ENCODE data around the gene CCDC9.
"Not testable (repeated sequence)": the region's sequence is repeated elsewhere in the genome, so short reads cannot be mapped to it uniquely, and the experiment has no call there.

CCDC9 gene

DNA sequence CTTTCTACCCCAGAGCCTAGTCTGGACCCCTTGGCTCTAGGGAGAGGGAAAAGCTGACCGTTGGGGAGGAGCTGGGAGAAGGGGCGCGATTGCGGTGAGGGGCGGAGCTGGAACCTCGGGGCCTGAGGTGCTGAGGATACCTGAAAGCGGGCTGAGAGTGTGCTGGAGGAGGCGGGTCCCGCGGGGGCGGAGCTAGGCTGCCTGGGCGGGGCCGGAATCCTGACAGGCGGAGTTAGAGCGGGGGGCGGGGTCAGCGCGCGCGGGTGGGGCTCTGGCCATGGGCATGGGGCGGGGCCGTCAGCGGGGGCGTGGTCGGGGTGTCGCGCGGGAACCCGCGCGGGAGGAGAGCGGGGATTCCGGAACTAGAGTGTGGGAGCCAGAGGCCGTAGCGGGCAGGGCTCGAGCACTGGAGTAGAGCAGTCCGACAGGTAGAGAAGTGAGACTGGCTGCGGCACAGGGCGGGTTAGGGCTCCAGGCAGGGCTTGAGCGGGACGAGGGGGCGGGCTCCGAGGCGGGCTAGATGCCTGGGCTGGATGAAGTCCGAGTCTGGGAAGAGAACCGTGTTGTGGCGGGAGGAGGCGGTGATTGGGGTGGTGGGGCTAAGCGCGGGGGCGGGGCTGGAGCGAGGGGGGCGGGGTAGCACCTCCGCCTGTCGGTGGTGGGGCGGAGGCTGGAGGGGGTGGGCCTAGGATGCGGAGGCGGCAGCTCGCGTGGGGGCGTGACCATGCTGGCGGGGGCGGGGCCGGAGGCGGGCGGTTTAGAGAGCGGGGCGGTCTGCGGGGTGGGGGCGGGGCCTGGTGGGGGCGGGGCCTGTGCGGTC is 18.0 kb downstream of the CCDC9 start, which contains the start of gene INAFM1:
Gene INAFM1 (plus strand): TSS at position 815 of the 820 bp plus-strand sequence. CDS start 35 bp downstream, outside the sequence.
- DNase-seq: peak; percentile 94 to 99
- no peak for TF ChIP-seq GATA1 (IDR thresholded peaks at IDR 0.05; ENCODE audit: low read depth, low read length)
- peak; percentile 33 for TF ChIP-seq POLR2A (IDR thresholded peaks at IDR 0.05; ENCODE audit: low read length)

DNA sequence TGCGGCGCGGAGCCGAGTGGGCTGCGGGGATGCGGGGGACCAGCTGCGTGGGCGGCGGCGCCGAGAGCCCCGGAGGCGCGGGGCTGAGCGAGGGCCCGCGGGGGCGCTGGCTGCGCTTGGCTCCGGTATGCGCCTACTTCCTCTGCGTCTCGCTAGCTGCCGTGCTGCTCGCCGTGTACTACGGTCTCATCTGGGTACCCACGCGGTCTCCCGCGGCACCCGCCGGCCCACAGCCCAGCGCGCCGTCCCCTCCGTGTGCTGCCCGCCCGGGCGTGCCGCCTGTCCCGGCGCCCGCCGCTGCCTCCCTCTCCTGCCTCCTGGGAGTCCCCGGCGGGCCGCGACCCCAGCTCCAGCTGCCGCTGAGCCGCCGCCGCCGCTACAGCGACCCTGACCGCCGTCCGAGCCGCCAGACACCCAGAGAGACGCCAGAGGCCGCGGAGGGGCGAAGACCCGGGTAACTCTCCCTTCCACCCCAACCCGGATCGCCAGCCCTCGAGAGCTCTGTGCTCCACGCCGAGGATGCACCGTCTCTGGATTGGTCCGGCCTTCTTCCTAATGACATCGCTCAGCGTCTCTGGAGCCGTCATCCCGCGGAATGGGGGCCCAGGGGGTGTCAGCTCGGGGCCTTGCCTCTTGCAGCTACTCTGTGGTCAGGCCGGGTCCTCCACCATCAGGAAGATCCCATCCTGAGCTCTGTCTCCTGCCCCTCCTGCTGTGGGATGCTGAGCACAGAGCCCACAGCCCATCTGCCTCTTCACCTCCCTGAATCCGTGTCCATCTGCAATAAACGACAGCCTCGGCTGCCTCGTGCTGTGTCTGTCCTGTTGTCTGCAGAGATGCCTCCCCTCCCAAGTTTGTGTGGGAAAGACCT is 18.8 kb downstream of the CCDC9 start:
- TF ChIP-seq POLR2A (IDR thresholded peaks at IDR 0.05; ENCODE audit: low read length) (no peak), GATA1 (IDR thresholded peaks at IDR 0.05; ENCODE audit: low read depth, low read length) (no peak)
- DNase-seq: peak in 1 of 2 experiments; percentile 43

- no peak for TF ChIP-seq POLR2A (IDR thresholded peaks at IDR 0.05; ENCODE audit: low read length)
- no peak for TF ChIP-seq GATA1 (IDR thresholded peaks at IDR 0.05; ENCODE audit: low read depth, low read length)
- no peak for DNase-seq
Measured at GRCh38 chr19:47275791-47276461, 19.6 kb downstream of the CCDC9 start.

DNA sequence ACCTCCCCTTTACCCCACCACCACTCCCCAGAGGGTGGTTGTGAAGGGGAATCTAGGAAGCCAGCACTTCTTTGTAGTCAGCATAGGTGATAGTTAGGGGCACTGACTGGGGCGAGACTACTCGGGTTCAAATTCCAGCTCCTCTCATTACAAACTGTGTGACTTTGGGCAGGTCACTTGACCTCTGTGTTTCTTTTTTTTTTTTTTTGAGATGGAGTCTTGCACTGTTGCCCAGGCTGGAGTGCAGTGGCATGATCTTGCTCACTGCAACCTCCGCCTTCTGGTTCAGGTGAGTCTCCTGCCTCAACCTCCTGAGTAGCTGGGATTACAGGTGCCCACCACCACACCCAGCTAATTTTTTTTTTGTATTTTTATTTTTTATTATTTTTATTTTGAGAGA is 20.2 kb downstream of the CCDC9 start:
- not testable (repeated sequence) for DNase-seq

DNA sequence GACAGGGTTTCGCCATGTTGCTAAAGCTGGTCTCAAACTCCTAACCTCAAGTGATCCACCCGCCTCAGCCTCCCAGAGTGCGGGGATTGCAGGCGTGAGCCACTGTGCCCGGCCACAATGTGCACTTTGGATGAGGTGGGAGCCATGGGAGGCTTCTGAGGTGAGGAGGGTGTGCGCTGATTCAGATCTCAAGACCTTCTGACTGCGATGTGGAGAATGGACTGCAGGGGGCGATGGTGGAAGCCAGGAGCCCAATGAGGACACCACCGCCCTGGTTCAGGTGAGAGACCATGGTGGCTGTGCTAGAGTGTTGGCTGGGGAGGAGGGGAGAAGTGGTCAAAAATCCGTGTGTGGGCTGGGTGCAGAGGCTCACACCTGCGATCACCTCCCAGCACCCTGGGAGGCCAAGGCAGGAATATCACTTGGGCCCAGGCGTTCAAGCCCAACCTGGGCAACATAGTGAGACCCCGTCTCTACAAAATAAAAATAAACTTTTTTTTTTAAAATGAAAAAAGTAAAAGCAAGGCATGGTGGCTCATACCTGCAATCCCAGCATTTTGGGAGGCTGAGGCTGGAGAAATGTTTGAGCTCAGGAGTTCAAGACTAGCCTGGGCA is 24.0 kb downstream of the CCDC9 start:
- TF ChIP-seq GATA1 (IDR thresholded peaks at IDR 0.05; ENCODE audit: low read depth, low read length) (no peak), POLR2A (IDR thresholded peaks at IDR 0.05; ENCODE audit: low read length) (no peak)
- peak; percentile 56 to 75 for DNase-seq

DNA sequence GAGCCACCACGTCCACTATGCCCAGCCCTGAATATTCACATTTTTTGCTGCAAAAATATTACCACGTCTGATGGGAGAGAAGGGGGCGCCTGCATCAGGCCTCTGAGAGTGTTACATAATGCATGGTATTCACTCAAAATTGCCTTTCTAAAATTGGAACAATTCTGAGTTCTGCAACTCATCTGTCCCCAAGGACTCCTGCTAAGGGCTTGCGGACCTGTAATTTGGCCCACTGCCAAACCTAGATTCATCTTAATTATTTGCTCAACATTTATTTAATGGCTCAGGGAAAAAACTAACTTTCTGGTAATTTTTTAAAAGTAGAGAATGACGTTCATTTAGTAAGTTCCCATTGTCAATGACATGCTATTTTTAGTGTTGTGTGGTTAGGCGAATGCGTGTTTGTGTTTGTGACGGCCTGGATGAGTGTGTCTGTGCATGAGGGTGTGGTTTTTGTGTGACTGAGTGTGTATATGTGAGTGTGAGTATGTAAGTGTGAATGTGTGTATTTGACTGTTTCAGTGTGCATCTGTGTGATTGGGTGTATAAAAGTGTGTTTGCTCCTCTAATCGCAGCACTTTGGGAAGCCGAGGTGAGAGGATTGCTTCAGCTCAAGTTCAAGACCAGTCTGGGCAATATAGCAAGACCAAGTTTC is 27.2 kb downstream of the CCDC9 start:
- TF ChIP-seq GATA1 (IDR thresholded peaks at IDR 0.05; ENCODE audit: low read depth, low read length) (no peak), POLR2A (IDR thresholded peaks at IDR 0.05; ENCODE audit: low read length) (no peak)
- DNase-seq: no peak

DNA sequence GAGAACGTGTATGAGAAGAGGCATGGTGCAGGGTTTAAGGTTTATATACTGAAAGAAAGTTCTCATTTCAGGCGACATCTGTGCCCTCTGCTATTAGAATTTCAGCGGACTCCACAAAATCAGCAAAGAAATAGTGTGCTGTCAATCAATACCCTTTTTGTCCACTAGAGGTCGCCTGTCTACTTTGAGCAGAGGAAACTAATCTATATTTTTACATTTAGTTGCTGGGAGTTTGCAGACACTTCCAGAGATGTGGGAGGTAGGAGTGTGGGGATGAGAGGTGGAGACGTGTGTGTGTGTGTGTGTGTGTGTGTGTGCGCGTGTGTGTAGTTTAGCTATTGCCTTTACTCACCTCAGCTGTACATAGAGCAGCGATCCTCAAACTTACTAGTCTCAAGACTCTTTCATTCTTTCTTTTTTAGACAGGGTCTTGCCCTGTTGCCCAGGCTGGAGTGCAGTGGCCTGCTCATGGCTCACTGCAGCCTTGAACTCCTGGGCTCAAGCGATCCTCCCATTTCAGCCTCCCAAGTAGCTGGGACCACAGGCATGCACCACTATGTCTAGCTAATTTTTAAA is 28.1 kb downstream of the CCDC9 start:
- peak; percentile 68 to 85 for DNase-seq
- TF ChIP-seq POLR2A (IDR thresholded peaks at IDR 0.05; ENCODE audit: low read length) (no peak), GATA1 (IDR thresholded peaks at IDR 0.05; ENCODE audit: low read depth, low read length) (no peak)

DNA sequence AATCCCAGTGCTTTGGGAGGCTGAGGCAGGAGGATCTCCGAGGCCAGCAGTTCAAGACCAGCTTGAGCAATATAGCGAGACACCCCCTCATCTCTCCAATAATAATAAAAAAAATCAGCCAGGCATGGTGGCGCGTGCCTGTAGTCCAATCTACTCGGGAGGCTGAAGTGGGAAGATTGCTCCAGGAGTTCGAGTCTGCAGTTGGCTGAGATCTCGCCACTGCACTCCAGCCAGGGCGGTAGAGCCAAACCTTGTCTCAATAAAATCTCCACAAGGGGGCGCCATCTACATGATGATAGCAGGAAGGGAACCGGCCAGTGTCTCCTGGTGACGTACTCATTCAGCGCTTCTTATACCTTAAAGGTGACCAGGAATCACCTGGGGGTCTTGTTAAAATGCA is 39.7 kb downstream of the CCDC9 start:
- TF ChIP-seq GATA1 (IDR thresholded peaks at IDR 0.05; ENCODE audit: low read depth, low read length) (no peak), POLR2A (IDR thresholded peaks at IDR 0.05; ENCODE audit: low read length) (no peak)
- DNase-seq: peak; percentile 81 to 92

- DNase-seq: not testable (repeated sequence)
Measured at GRCh38 chr19:47300867-47301266, 44.5 kb downstream of the CCDC9 start.

DNA sequence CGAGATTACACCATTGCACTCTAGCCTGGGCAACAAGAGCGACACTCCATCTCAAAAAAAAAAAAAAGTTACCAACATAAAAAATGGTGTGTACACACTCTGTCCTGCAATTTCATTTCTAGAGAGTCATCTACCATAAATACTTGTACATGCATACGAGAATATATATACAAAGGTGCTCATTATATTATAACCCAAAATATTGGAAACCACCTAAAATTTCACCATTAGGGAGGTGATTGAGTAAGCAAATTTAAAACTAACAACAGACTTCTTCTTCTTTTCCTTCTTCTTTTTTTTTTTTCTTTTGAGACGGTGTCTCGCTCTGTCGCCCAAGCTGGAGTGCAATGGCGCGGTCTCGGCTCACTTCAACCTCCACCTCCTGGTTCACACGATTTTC is 45.9 kb downstream of the CCDC9 start:
- TF ChIP-seq GATA1 (IDR thresholded peaks at IDR 0.05; ENCODE audit: low read depth, low read length) (no peak), POLR2A (IDR thresholded peaks at IDR 0.05; ENCODE audit: low read length) (no peak)
- no peak for DNase-seq

GRCh38 chr19:47303966-47304365 is 47.6 kb downstream of the CCDC9 start:
- no peak for TF ChIP-seq GATA1 (IDR thresholded peaks at IDR 0.05; ENCODE audit: low read depth, low read length)
- TF ChIP-seq POLR2A (IDR thresholded peaks at IDR 0.05; ENCODE audit: low read length): no peak

DNA sequence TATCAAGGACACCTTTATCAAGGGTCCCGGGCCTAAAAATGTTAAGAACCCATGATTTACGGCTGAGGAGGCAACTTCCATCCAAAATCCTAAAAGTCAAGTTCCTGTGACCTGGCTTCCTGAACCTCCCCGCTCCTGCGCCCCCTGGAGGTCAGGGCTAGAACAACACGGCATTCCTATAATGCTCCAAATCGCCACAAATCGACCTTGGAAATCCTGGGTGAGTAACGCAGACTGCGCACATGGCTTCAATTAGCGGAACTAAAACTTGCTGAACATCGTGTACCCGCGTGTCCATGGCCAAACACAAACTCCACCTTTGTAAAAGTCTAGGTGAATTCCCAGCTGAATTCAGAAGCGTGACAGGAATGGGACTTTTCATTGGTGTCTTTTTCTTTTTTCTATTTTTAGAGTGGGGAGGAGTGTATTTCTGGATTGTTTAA is 49.0 kb downstream of the CCDC9 start:
- DNase-seq: peak; percentile 53 to 83

More at GRCh38 chr19:47303966-47304365, 47.6 kb downstream of the CCDC9 start:
- no peak for DNase-seq

GRCh38 chr19:47306303-47306702 is 50.0 kb downstream of the CCDC9 start:
- DNase-seq: no peak
- TF ChIP-seq POLR2A (IDR thresholded peaks at IDR 0.05; ENCODE audit: low read length) (no peak), GATA1 (IDR thresholded peaks at IDR 0.05; ENCODE audit: low read depth, low read length) (no peak)

More for the DNA sequence above, 49.0 kb downstream of the CCDC9 start:
- TF ChIP-seq POLR2A (IDR thresholded peaks at IDR 0.05; ENCODE audit: low read length) (no peak), GATA1 (IDR thresholded peaks at IDR 0.05; ENCODE audit: low read depth, low read length) (no peak)

Data from erythroblast (primary cell).